ENCODE results near the gene ACP1.

Gene ACP1

GRCh38 chr2:282371-283263, 17.9 kb downstream of the ACP1 start:
- H3K4me3 ChIP-seq (ENCODE audit: low read length): no peak overlapping the region
- H3K27ac ChIP-seq (ENCODE audit: low read length): no peak overlapping the region
- H3K27me3 ChIP-seq (ENCODE audit: insufficient read depth, low read length): peaks cover 32% of the 10 kb centered on the region
- H3K9ac ChIP-seq (ENCODE audit: low read depth, low read length): no peak overlapping the region
- H3K4me1 ChIP-seq (ENCODE audit: insufficient read depth, low read length): peaks cover 33% of the 10 kb centered on the region
- no peaks in the 10 kb centered on the region for H3K9me3 ChIP-seq (ENCODE audit: insufficient read depth, low read depth, low read length)
- H3K36me3 ChIP-seq (ENCODE audit: insufficient read depth, low read depth, low read length): peaks cover 48% of the 10 kb centered on the region

GRCh38 chr2:283996-284794, 19.4 kb downstream of the ACP1 start:
- Histone ChIP-seq H3K36me3 (ENCODE audit: insufficient read depth, low read depth, low read length) (peaks cover 32% of the 10 kb centered on the region), H3K4me1 (ENCODE audit: insufficient read depth, low read length) (peaks cover 33% of the 10 kb centered on the region), H3K27ac (ENCODE audit: low read length) (no peak overlapping the region), H3K4me3 (ENCODE audit: low read length) (peak overlapping the region; percentile 37; the same call in 1 of the 2 replicates), H3K9me3 (ENCODE audit: insufficient read depth, low read depth, low read length) (no peaks in the 10 kb centered on the region), H3K27me3 (ENCODE audit: insufficient read depth, low read length) (peaks cover 45% of the 10 kb centered on the region), H3K9ac (ENCODE audit: low read depth, low read length) (no peak overlapping the region)

- H3K27me3 ChIP-seq (ENCODE audit: insufficient read depth, low read length): peaks cover 53% of the 10 kb centered on the region
- H3K27ac ChIP-seq (ENCODE audit: low read length): no peak overlapping the region
Measured at GRCh38 chr2:284896-285492, 20.2 kb downstream of the ACP1 start.

GRCh38 chr2:285531-285930, 20.8 kb downstream of the ACP1 start:
- H3K27me3 ChIP-seq (ENCODE audit: insufficient read depth, low read length): peaks cover 58% of the 10 kb centered on the region

More at GRCh38 chr2:284896-285492, 20.2 kb downstream of the ACP1 start:
- Histone ChIP-seq H3K36me3 (ENCODE audit: insufficient read depth, low read depth, low read length) (peaks cover 24% of the 10 kb centered on the region), H3K4me1 (ENCODE audit: insufficient read depth, low read length) (peaks cover 33% of the 10 kb centered on the region), H3K4me3 (ENCODE audit: low read length) (peak overlapping the region; percentile 12; the same call in 1 of the 2 replicates), H3K9me3 (ENCODE audit: insufficient read depth, low read depth, low read length) (no peaks in the 10 kb centered on the region), H3K9ac (ENCODE audit: low read depth, low read length) (no peak overlapping the region)

GRCh38 chr2:286035-286434, 21.3 kb downstream of the ACP1 start:
- Histone ChIP-seq H3K27ac (ENCODE audit: low read length) (no peak overlapping the region), H3K4me3 (ENCODE audit: low read length) (peak overlapping the region; percentile 10; the same call in 1 of the 2 replicates), H3K27me3 (ENCODE audit: insufficient read depth, low read length) (peaks cover 63% of the 10 kb centered on the region), H3K4me1 (ENCODE audit: insufficient read depth, low read length) (peaks cover 33% of the 10 kb centered on the region), H3K36me3 (ENCODE audit: insufficient read depth, low read depth, low read length) (peaks cover 14% of the 10 kb centered on the region; the same call in 1 of the 2 replicates), H3K9me3 (ENCODE audit: insufficient read depth, low read depth, low read length) (no peaks in the 10 kb centered on the region), H3K9ac (ENCODE audit: low read depth, low read length) (no peak overlapping the region)

More at GRCh38 chr2:285531-285930, 20.8 kb downstream of the ACP1 start:
- Histone ChIP-seq H3K4me1 (ENCODE audit: insufficient read depth, low read length) (peaks cover 33% of the 10 kb centered on the region), H3K27ac (ENCODE audit: low read length) (no peak overlapping the region), H3K9me3 (ENCODE audit: insufficient read depth, low read depth, low read length) (no peaks in the 10 kb centered on the region), H3K4me3 (ENCODE audit: low read length) (peak overlapping the region; percentile 10; the same call in 1 of the 2 replicates), H3K36me3 (ENCODE audit: insufficient read depth, low read depth, low read length) (peaks cover 19% of the 10 kb centered on the region; the same call in 1 of the 2 replicates), H3K9ac (ENCODE audit: low read depth, low read length) (no peak overlapping the region)

GRCh38 chr2:286774-287392, 22.1 kb downstream of the ACP1 start:
- H3K9me3 ChIP-seq (ENCODE audit: insufficient read depth, low read depth, low read length): no peaks in the 10 kb centered on the region
- peaks cover 6% of the 10 kb centered on the region; the same call in 1 of the 2 replicates for H3K36me3 ChIP-seq (ENCODE audit: insufficient read depth, low read depth, low read length)
- peak overlapping the region; percentile 65 for H3K4me3 ChIP-seq (ENCODE audit: low read length)
- H3K9ac ChIP-seq (ENCODE audit: low read depth, low read length): no peak overlapping the region
- H3K4me1 ChIP-seq (ENCODE audit: insufficient read depth, low read length): peaks cover 33% of the 10 kb centered on the region
- no peak overlapping the region for H3K27ac ChIP-seq (ENCODE audit: low read length)
- peaks cover 72% of the 10 kb centered on the region for H3K27me3 ChIP-seq (ENCODE audit: insufficient read depth, low read length)

GRCh38 chr2:287471-287885, 22.7 kb downstream of the ACP1 start:
- Histone ChIP-seq H3K4me3 (ENCODE audit: low read length) (peak overlapping the region; percentile 65), H3K27ac (ENCODE audit: low read length) (no peak overlapping the region), H3K9me3 (ENCODE audit: insufficient read depth, low read depth, low read length) (no peaks in the 10 kb centered on the region), H3K36me3 (ENCODE audit: insufficient read depth, low read depth, low read length) (peaks cover under 1% of the 10 kb centered on the region; the same call in 1 of the 2 replicates), H3K27me3 (ENCODE audit: insufficient read depth, low read length) (peaks cover 76% of the 10 kb centered on the region), H3K4me1 (ENCODE audit: insufficient read depth, low read length) (peaks cover 33% of the 10 kb centered on the region), H3K9ac (ENCODE audit: low read depth, low read length) (no peak overlapping the region)

GRCh38 chr2:287911-288757, 23.4 kb downstream of the ACP1 start, which contains the start of gene ALKAL2:
TSS of gene ALKAL2 (minus strand) at chr2:288091. CDS start at chr2:287835, 256 bp downstream.
- H3K27ac ChIP-seq (ENCODE audit: low read length): no peak within 1 kb of the TSS
- H3K4me3 ChIP-seq (ENCODE audit: low read length): peak within 1 kb of the TSS; percentile 76
- no peak within 1 kb of the TSS for H3K9ac ChIP-seq (ENCODE audit: low read depth, low read length)
- peaks cover 76% of the 10 kb centered on the region for H3K27me3 ChIP-seq (ENCODE audit: insufficient read depth, low read length)
- H3K4me1 ChIP-seq (ENCODE audit: insufficient read depth, low read length): peaks cover 33% of the 10 kb centered on the region
- no peaks in the 10 kb centered on the region for H3K36me3 ChIP-seq (ENCODE audit: insufficient read depth, low read depth, low read length)
- H3K9me3 ChIP-seq (ENCODE audit: insufficient read depth, low read depth, low read length): no peaks in the 10 kb centered on the region

- Histone ChIP-seq H3K9ac (ENCODE audit: low read depth, low read length) (no peak overlapping the region), H3K4me1 (ENCODE audit: insufficient read depth, low read length) (peaks cover 28% of the 10 kb centered on the region), H3K36me3 (ENCODE audit: insufficient read depth, low read depth, low read length) (no peaks in the 10 kb centered on the region), H3K4me3 (ENCODE audit: low read length) (peak overlapping the region; percentile 76; the same call in 1 of the 2 replicates), H3K27ac (ENCODE audit: low read length) (no peak overlapping the region), H3K27me3 (ENCODE audit: insufficient read depth, low read length) (peaks cover 76% of the 10 kb centered on the region), H3K9me3 (ENCODE audit: insufficient read depth, low read depth, low read length) (no peaks in the 10 kb centered on the region)
Measured at GRCh38 chr2:288758-289361, 24.1 kb downstream of the ACP1 start.

Measured in iPS-20b (cell line).